GM12875 (cell line): ENCODE results near the gene SERP2.

Experiments used
- H3K4me3 ChIP-seq: one replicate; pipeline ENCODE4 v1.5.1; 2011; ENCODE audit warnings: low read depth, low read length, control low read depth
- TF ChIP-seq, protein P1 (sequence below): IDR thresholded peaks from 2 replicates; pipeline ENCODE4 v1.5.1; 2011; ENCODE audit warnings: low read depth, mild to moderate bottlenecking, control low read depth, inconsistent platforms, low read length, moderate library complexity, borderline replicate concordance; ENCODE audit not compliant: insufficient read depth

The SERP2 gene

DNA sequence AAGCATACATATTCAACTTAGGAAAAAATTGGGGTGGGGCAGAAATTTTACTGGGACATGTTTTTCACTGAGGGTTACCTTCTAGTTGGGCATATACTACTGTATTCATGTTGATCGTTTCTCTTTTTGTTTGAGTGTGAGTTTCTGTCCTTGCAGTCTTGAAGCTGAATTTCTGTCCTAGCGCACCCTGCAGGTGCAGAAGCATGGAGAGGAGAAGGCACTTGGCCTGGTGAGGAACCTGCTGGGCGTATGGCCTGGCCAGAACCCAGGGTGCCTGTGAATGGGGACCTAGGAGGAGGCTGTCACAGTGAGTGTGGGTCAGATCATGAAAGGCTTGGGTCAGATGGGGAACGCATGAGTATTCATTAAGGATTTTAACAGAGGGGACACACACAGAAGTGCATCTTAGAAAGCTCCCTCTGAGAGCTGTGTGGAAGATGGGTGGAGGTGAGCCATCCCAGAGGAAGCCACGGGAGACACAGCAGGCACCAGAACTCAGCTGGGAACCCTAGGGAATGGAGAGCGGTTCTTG lies 36.8 kb downstream of the SERP2 start:
- TF ChIP-seq, protein P1, sequence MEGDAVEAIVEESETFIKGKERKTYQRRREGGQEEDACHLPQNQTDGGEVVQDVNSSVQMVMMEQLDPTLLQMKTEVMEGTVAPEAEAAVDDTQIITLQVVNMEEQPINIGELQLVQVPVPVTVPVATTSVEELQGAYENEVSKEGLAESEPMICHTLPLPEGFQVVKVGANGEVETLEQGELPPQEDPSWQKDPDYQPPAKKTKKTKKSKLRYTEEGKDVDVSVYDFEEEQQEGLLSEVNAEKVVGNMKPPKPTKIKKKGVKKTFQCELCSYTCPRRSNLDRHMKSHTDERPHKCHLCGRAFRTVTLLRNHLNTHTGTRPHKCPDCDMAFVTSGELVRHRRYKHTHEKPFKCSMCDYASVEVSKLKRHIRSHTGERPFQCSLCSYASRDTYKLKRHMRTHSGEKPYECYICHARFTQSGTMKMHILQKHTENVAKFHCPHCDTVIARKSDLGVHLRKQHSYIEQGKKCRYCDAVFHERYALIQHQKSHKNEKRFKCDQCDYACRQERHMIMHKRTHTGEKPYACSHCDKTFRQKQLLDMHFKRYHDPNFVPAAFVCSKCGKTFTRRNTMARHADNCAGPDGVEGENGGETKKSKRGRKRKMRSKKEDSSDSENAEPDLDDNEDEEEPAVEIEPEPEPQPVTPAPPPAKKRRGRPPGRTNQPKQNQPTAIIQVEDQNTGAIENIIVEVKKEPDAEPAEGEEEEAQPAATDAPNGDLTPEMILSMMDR: no peak

DNA sequence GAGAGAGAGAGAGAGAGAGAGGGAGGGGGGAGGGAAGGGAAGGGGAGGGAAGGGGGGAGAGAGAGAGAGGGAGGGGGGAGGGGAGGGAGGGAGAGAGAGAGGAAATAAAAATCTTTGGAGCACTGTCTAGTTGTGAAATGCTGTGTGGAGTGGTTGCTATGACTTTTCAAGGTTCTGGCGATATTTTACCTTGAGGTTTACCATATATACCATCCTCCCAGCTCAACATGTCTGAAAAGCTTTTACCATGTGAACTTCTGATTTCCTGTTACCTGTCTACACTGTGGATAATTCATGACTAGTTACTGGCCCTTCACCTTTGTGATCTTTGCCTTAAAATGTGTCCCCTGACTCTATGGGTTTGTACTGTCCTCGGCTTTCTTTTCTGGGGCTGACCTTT lies 38.2 kb downstream of the SERP2 start:
- H3K4me3 ChIP-seq: no peak overlapping the region
- TF ChIP-seq, protein P1: no peak

More for the DNA sequence above, 36.8 kb downstream of the SERP2 start:
- H3K4me3 ChIP-seq: no peak overlapping the region

GRCh38 chr13:44412346-44412935 lies 38.8 kb downstream of the SERP2 start:
- TF ChIP-seq, protein P1: no peak
- no peak overlapping the region for H3K4me3 ChIP-seq

DNA sequence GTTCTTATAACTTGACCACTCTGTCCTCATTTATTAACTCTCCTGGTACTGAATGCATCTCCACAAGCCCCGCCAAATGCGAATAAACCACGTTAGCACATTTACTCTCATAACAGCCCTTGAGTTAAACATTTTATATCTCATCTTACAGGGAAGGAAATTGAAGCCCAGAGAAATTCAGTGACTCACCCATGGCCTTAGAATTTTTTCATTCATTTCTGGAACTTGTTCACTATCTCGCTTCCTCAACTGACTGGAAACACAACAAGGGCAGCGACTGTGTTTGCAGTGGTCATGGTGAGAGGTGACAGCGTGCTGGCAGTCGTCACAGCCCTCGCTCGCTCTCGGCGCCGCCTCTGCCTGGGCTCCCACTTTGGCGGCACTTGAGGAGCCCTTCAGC lies 39.5 kb downstream of the SERP2 start:
- H3K4me3 ChIP-seq: no peak overlapping the region
- TF ChIP-seq, protein P1: no peak

DNA sequence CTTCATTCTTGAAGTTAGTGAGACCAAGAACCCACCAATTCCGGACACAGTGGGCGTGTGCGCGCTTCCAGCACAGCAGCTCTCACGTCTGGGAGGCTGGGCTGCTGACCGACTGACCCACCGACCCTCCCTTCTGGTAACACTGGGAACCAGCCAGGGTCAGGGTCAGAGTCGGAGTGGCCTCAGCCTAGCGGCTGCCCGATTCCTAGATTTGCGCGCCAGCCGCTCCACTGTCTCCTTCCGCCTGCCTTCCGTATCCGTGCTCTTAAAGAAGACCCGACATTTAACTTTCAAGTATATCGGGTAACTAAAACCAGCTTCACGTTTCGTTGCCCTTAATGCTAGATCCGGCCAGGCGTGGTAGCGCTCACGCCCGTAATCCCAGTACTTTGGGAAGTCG lies 41.1 kb downstream of the SERP2 start:
- TF ChIP-seq, protein P1: no peak
- no peak overlapping the region for H3K4me3 ChIP-seq

GRCh38 chr13:44415815-44416214 lies 42.2 kb downstream of the SERP2 start:
- TF ChIP-seq, protein P1: no peak
- H3K4me3 ChIP-seq: no peak overlapping the region

DNA sequence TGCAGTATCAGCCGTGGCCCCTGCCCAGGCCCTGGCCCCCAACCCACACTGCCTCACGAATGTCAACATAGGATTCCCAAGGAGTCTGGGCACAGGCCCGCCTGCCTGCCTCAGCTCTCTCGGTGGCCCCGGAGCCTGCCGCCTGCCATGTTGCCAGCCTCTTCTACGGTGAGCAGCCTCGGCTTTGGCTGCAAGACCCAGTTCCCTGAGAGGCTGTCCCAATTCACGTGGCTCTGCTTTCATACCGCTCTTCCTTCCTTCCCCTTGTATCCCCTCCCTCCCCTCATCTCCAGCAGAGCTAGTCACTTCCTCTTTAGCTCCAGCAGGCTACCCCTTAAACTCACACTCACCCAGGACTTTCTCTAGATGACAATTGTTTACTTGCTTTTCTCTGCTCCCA lies 42.7 kb downstream of the SERP2 start:
- TF ChIP-seq, protein P1: no peak
- H3K4me3 ChIP-seq: no peak overlapping the region
